GM23248 (cell line): ENCODE data around the gene FTL. TPM values are rescaled to one million over a fixed set of nuclear protein-coding genes. Genes with fewer than 3 reads are reported as not detected.

Experiments
- DNase-seq: peaks from one replicate; pipeline ENCODE4 v3.0.0-alpha.2; 2015
- H2AFZ ChIP-seq: fragments of 200-600 bp; sonication (generic); 2 replicates; pipeline ENCODE4 v1.6.1; 2016; ENCODE audit warnings: antibody characterized with exemption
- H3F3A ChIP-seq: fragments of 200-600 bp; sonication (generic); 2 replicates; pipeline ENCODE4 v1.6.1; 2016; ENCODE audit warnings: mild to moderate bottlenecking, antibody characterized with exemption, mixed run types; ENCODE audit not compliant: insufficient read depth
- H3K27ac ChIP-seq: fragments of 200-600 bp; sonication (generic); 2 replicates; pipeline ENCODE4 v1.5.1; 2016; ENCODE audit warnings: mild to moderate bottlenecking
- H3K27me3 ChIP-seq: fragments of 200-600 bp; sonication (generic); replicated peaks from 2 replicates; pipeline ENCODE4 v1.6.1; 2016; ENCODE audit warnings: mild to moderate bottlenecking; ENCODE audit not compliant: insufficient read depth
- H3K36me3 ChIP-seq: fragments of 200-600 bp; sonication (generic); 2 replicates; pipeline ENCODE4 v1.6.1; 2016; ENCODE audit warnings: low read depth, mild to moderate bottlenecking
- H3K4me1 ChIP-seq: fragments of 200-600 bp; sonication (generic); 2 replicates; pipeline ENCODE4 v1.6.1; 2016; ENCODE audit warnings: mild to moderate bottlenecking; ENCODE audit not compliant: insufficient read depth
- H3K4me2 ChIP-seq: fragments of 200-600 bp; sonication (generic); one replicate; pipeline ENCODE4 v1.6.1; 2016; ENCODE audit warnings: mild to moderate bottlenecking; ENCODE audit not compliant: unreplicated experiment
- H3K4me3 ChIP-seq: fragments of 200-600 bp; sonication (generic); 2 replicates; pipeline ENCODE4 v1.5.1; 2016; ENCODE audit warnings: mild to moderate bottlenecking
- H3K79me2 ChIP-seq: fragments of 200-600 bp; sonication (generic); 2 replicates; pipeline ENCODE4 v1.6.1; 2016; ENCODE audit warnings: mild to moderate bottlenecking; ENCODE audit not compliant: insufficient read depth
- H3K9ac ChIP-seq: fragments of 200-600 bp; sonication (generic); 2 replicates; pipeline ENCODE4 v1.6.1; 2016; ENCODE audit warnings: mild to moderate bottlenecking
- H3K9me2 ChIP-seq: fragments of 200-600 bp; sonication (generic); 2 replicates; pipeline ENCODE4 v1.6.1; 2016; ENCODE audit warnings: mixed run types, mild to moderate bottlenecking, moderate library complexity; ENCODE audit not compliant: insufficient read depth
- H3K9me3 ChIP-seq: fragments of 200-600 bp; sonication (generic); one replicate; pipeline ENCODE4 v1.6.1; 2017; ENCODE audit warnings: low read depth
- H4K20me1 ChIP-seq: fragments of 200-600 bp; sonication (generic); 2 replicates; pipeline ENCODE4 v1.6.0; 2016; ENCODE audit not compliant: insufficient read depth
- EZH2 ChIP-seq: fragments of 200-600 bp; sonication (generic); IDR thresholded peaks from 2 replicates; pipeline ENCODE4 v1.6.1; 2018; ENCODE audit warnings: antibody characterized with exemption, mild to moderate bottlenecking; ENCODE audit not compliant: insufficient read depth, poor library complexity, severe bottlenecking
- EZH2phosphoT487 ChIP-seq: fragments of 200-600 bp; sonication (generic); IDR thresholded peaks from 2 replicates; pipeline ENCODE4 v1.6.1; 2018; ENCODE audit warnings: antibody characterized with exemption, moderate library complexity, mild to moderate bottlenecking, low read depth; ENCODE audit not compliant: insufficient read depth
- WGBS, 2 experiments: methylation state at CpG; one replicate each; pipeline ENCODE4 v1.1.6; 2015 to 2017; ENCODE audit warnings: low lambda C conversion rate in 2 of 2, low coverage in 1 of 2; ENCODE audit errors: missing lambda C conversion rate in 2 of 2; 5-methylcytosine and 5-hydroxymethylcytosine counted together
- in situ Hi-C: fragments of 300-500 bp; cut with MboI; formaldehyde crosslinking; loops from 2 replicates; pipeline ENCODE4 v1.15.0; 2020
- polyA plus RNA-seq: library from polyadenylated mRNA; unstranded; fragments of >200 nt; fragmentation: Nextera tagmentation; extraction: Ambion mirVana; gene quantifications from 2 replicates; pipeline ENCODE4 v1.2.1, GENCODE V29; 2016
- total RNA-seq: library from RNA; depleted of rRNA; stranded (reverse); fragments of >200 nt; shearing (Covaris generic); gene quantifications from 2 replicates; pipeline ENCODE4 v1.2.3, GENCODE V29; 2014

FTL gene
- total and polyA plus RNA-seq, 2 experiments from 2014 or later = 2,848 to 8,171 TPM

DNA sequence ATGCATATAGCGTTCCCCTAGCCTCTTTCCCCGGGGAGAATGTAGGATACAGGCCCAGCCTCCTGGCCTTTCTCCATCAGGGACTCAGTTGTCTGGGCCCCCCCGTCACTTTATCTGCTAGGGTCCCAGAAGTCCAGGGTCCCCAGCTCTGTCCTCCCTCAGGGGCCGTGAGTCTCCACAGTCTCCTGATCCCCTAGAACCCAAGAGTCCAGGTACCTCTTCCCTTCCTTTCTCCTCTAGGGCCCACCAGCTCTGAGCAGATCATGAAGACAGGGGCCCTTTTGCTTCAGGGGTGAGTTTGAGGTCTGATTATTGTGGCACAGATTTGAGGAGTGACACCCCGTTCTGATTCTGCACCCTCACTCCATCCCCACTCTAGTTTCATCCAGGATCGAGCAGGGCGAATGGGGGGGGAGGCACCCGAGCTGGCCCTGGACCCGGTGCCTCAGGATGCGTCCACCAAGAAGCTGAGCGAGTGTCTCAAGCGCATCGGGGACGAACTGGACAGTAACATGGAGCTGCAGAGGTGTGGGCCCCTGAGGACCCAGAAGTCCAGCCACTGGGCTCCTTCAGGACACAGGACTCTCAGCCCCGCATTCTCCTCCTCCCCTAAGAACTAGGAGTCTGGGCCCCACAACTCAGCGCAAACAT, 9.7 kb upstream of the FTL start:
- Histone ChIP-seq H3K36me3 (peaks cover 7% of the 10 kb centered on the region; the same call in 1 of the 2 replicates), H3K9ac (peak overlapping the region; percentile 96), H3K9me3 (no peaks in the 10 kb centered on the region), H2AFZ (peak overlapping the region; percentile 53; the same call in 1 of the 2 replicates), H3K79me2 (peaks cover 31% of the 10 kb centered on the region), H4K20me1 (no peaks in the 10 kb centered on the region), H3K9me2 (no peaks in the 10 kb centered on the region), H3K4me2 (peak overlapping the region; percentile 76), H3K4me1 (peaks cover 11% of the 10 kb centered on the region; the same call in 1 of the 2 replicates), H3K4me3 (peak overlapping the region; percentile 91), H3K27ac (peak overlapping the region; percentile 70), H3K27me3 (no peaks in the 10 kb centered on the region), H3F3A (peaks cover 16% of the 10 kb centered on the region)
- in situ Hi-C loops = no loop called here
- DNase-seq = no peak
- 56 to 57% methylated on average over 16 of the region's 16 CpGs for WGBS, 2 experiments
- no peak for TF ChIP-seq EZH2phosphoT487
- TF ChIP-seq EZH2 = no peak

- peaks cover 7% of the 10 kb centered on the region; the same call in 1 of the 2 replicates for H3K36me3 ChIP-seq
- no peak overlapping the region for H3K27ac ChIP-seq
- no peak overlapping the region for H3K9ac ChIP-seq
- no peaks in the 10 kb centered on the region for H3K9me3 ChIP-seq
- H2AFZ ChIP-seq = no peak overlapping the region
- no peak overlapping the region for H3K4me2 ChIP-seq
- in situ Hi-C loops = no loop called here
- H3K27me3 ChIP-seq = no peaks in the 10 kb centered on the region
- no peaks in the 10 kb centered on the region for H3K9me2 ChIP-seq
- H3K4me3 ChIP-seq = no peak overlapping the region
- no peaks in the 10 kb centered on the region for H4K20me1 ChIP-seq
- 89 to 96% methylated on average over 8 of the region's 8 CpGs for WGBS, 2 experiments
- peaks cover 15% of the 10 kb centered on the region for H3K4me1 ChIP-seq
- no peak for TF ChIP-seq EZH2phosphoT487
- DNase-seq = no peak
- peaks cover 31% of the 10 kb centered on the region for H3K79me2 ChIP-seq
- peaks cover 22% of the 10 kb centered on the region for H3F3A ChIP-seq
These were observed 7.1 kb upstream of the FTL start for GRCh38 chr19:48958006-48958405.

DNA sequence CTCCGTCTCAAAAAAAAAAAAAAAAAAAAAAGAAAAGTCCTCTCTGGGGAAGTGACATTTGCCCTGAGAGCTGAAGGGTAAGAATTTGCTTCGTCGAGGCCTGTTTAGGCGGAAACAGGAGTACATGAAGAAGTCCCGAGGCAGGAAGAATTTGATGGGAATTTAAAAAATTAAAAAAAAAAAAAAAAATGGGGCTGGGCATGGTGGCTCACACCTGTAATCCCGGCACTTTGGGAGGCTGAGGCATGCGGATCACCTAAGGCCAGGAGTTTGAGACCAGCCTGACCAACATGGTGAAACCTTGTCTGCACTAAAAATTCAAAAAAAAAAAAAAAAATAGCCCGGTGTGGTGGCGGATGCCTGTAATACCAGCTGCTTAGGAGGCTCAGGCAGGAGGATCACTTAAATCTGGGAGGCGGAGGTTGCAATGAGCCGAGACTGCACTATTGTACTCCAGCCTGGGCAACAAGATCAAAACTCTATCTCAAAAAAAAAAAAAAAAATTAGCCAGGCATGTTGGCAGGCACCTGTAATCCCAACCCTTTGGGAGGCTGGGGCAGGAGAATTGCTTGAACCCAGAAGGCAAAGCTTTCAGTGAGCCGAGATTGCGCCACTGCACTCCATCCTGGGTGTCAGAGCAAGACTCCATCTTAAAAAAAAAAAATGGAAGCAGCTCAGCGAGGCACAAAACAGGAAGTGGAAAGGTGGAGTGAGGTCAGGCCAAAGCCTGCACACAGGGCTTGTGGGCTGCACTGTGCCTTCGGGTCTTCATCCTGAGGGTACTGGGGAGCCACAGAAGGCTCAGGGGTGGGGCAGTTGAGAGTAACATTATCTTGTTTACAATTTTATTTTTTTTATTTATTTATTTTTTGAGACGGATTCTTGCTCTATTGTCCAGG, 5.5 kb upstream of the FTL start:
- in situ Hi-C loops = no loop called here
- H3K9ac ChIP-seq = no peak overlapping the region
- 88 to 92% methylated on average over 16 of the region's 16 CpGs for WGBS, 2 experiments
- H3K4me1 ChIP-seq = peaks cover 30% of the 10 kb centered on the region
- H3K9me3 ChIP-seq = no peaks in the 10 kb centered on the region
- no peak overlapping the region for H3K27ac ChIP-seq
- no peak overlapping the region for H2AFZ ChIP-seq
- no peak overlapping the region for H3K4me2 ChIP-seq
- peaks cover 35% of the 10 kb centered on the region for H3F3A ChIP-seq
- peaks cover 31% of the 10 kb centered on the region for H3K79me2 ChIP-seq
- H3K9me2 ChIP-seq = no peaks in the 10 kb centered on the region
- DNase-seq = no peak
- H4K20me1 ChIP-seq = no peaks in the 10 kb centered on the region
- no peaks in the 10 kb centered on the region for H3K27me3 ChIP-seq
- no peak for TF ChIP-seq EZH2
- H3K4me3 ChIP-seq = no peak overlapping the region
- peaks cover 7% of the 10 kb centered on the region; the same call in 1 of the 2 replicates for H3K36me3 ChIP-seq

- H3K27ac ChIP-seq = no peak overlapping the region
- peaks cover 10% of the 10 kb centered on the region; the same call in 1 of the 2 replicates for H3K36me3 ChIP-seq
- peaks cover 25% of the 10 kb centered on the region for H3K79me2 ChIP-seq
- H3K27me3 ChIP-seq = no peaks in the 10 kb centered on the region
- DNase-seq = no peak
- H3K4me2 ChIP-seq = no peak overlapping the region
- in situ Hi-C loops = no loop called here
- H4K20me1 ChIP-seq = peaks cover 5% of the 10 kb centered on the region; the same call in 1 of the 2 replicates
- no peak for TF ChIP-seq EZH2phosphoT487
- TF ChIP-seq EZH2 = no peak
- no peaks in the 10 kb centered on the region for H3K9me3 ChIP-seq
- H3F3A ChIP-seq = peaks cover 44% of the 10 kb centered on the region
- no peak overlapping the region for H3K9ac ChIP-seq
- H2AFZ ChIP-seq = no peak overlapping the region
- no peak overlapping the region for H3K4me3 ChIP-seq
- H3K4me1 ChIP-seq = peaks cover 24% of the 10 kb centered on the region
- 84 to 86% methylated on average over 19 of the region's 19 CpGs for WGBS, 2 experiments
- no peaks in the 10 kb centered on the region for H3K9me2 ChIP-seq
These were observed 4.0 kb upstream of the FTL start for GRCh38 chr19:48961051-48961649.
